Heart right ventricle (tissue), 16 donors: Measurements from ENCODE around the gene SFT2D1. TPM values are rescaled to one million over a fixed set of nuclear protein-coding genes. Genes with fewer than 3 reads are reported as not detected.
A peak's percentile ranks its signal among the peaks of the same experiment; 100 is the strongest.
"Not testable (repeated sequence)": the region's sequence is repeated elsewhere in the genome, so short reads cannot be mapped to it uniquely, and the experiment has no call there.

Source experiments
- ATAC-seq, 8 donors: fragments of 200-7000 bp; cut with Tn5 transposase; one replicate each; pipeline ENCODE4 v1.9.1; 2020; ENCODE audit warnings: mild to moderate bottlenecking in 8 of 8, moderate library complexity in 8 of 8, moderate number of reproducible peaks in 1 of 8
- DNase-seq, 2 donors: peaks; one replicate each; pipeline ENCODE4 v3.0.0-alpha.2; 2020
- H3K27ac ChIP-seq, 10 donors: fragments of 200-600 bp; sonication (generic) in 2 of 10; one replicate each; pipeline versions ENCODE4 v1.5.0 to v1.8.0; 2020 to 2022; ENCODE audit warnings: mild to moderate bottlenecking in 3 of 10
- H3K27me3 ChIP-seq, 7 donors: fragments of 200-600 bp; one replicate each; pipeline ENCODE4 v1.8.0; 2021 to 2022; ENCODE audit warnings: mild to moderate bottlenecking in 2 of 7
- H3K36me3 ChIP-seq, 9 donors: fragments of 200-600 bp; sonication (generic) in 1 of 9; one replicate each; pipeline versions ENCODE4 v1.5.0 to v1.8.0; 2020 to 2022; ENCODE audit warnings: mild to moderate bottlenecking in 2 of 9
- H3K4me1 ChIP-seq, 9 donors: fragments of 200-600 bp; sonication (generic) in 1 of 9; one replicate each; pipeline versions ENCODE4 v1.5.0 to v1.8.0; 2020 to 2022; ENCODE audit warnings: mild to moderate bottlenecking in 4 of 9
- H3K4me3 ChIP-seq, 10 donors: fragments of 200-600 bp; sonication (generic) in 2 of 10; one replicate each; pipeline versions ENCODE4 v1.5.0 to v1.8.0; 2020 to 2022; ENCODE audit warnings: mild to moderate bottlenecking in 7 of 10, moderate library complexity in 2 of 10
- H3K9me3 ChIP-seq, 11 donors: fragments of 200-600 bp in 10 of 11; sonication (generic) in 2 of 11; one replicate each; pipeline versions ENCODE4 v1.5.0 to v1.8.0; 2013 to 2022; ENCODE audit warnings: mild to moderate bottlenecking in 2 of 11, control low read depth in 1 of 11, moderate library complexity in 1 of 11
- CTCF ChIP-seq, 9 donors: fragments of 200-600 bp; sonication (generic) in 2 of 9; IDR thresholded peaks; one replicate each; pipeline versions ENCODE4 v1.5.0 to v1.8.0; 2021 to 2022; ENCODE audit warnings: antibody characterized with exemption in 9 of 9, mild to moderate bottlenecking in 5 of 9, moderate library complexity in 1 of 9
- WGBS, 2 donors: extraction: QIAGEN DNeasy Blood & Tissue Kit; methylation state at CpG; one replicate each; pipeline ENCODE4 v1.1.7; 2013; ENCODE audit warnings: inconsistent platforms in 1 of 2; 5-methylcytosine and 5-hydroxymethylcytosine counted together
- intact Hi-C, 10 donors: fragments of 100-400 bp; cut with DNase I; formaldehyde crosslinking; loops; one replicate each; pipeline versions ENCODE4 v1.11.1 to v1.14.2; 2022
- polyA plus RNA-seq, 2 donors: library from polyadenylated mRNA; stranded (reverse); fragments of 200-250 nt; gene quantifications; one replicate each; pipeline ENCODE4 v1.2.3, GENCODE V29; 2013
- total RNA-seq, 10 donors: library from RNA; stranded (reverse); fragmentation: NEBNext Ultra II Directional in 3 of 10; extraction: Animal tissue kit (Norgen Biotek cat#: 25700) in 3 of 10; gene quantifications; one replicate each; pipeline versions ENCODE4 v1.2.1 to v1.2.4, GENCODE V29; 2021 to 2023
- donor health status: Arrhythmogenic right ventricular cardiomyopathy.
- donor health status: ischemic (EF 13 %, LVEDD 7.1; RV severe dilation, severe dysfunction).
- donor health status: healthy with polysubstance abuse.
- donor health status: DM: no; HTN: yes; CAD: no.
- donor health status: DM: no; HTN: no; CAD: no.
- donor health status: ischemic (EF 25% LVEDD 6.9; RV normal size, moderate dysfunction).
- donor health status: ischemic (EF 25% LVEDD 5.7; RV mildly dilated, moderate dysfunction).
- donor health status: healthy.
- donor health status: DM: yes; HTN: yes; CAD: no.
- donor health status: Ischemic cardiomyopathy.
- donor health status: ischemic (EF 35%, LVEDD 5.7; RV mildly dilated, moderate dysfunction).
- donor health status: nonischemic (EF 11% LVEDD 7.7; RV severe dilation, severe dysfunction).
- donor health status: DM: yes; HTN: yes; CAD: no.
- donor health status: PGD.
- donor health status: ischemic (EF 29% LVEDD 5.4; RV normal size, mild dysfunction).
- donor health status: nonischemic (EF 23%, LVEDD 6.1; RV moderate dilation, normal function).

SFT2D1 gene
- total and polyA plus RNA-seq, 12 donors: 15.6 to 43.6 (median 22.1) TPM

DNA sequence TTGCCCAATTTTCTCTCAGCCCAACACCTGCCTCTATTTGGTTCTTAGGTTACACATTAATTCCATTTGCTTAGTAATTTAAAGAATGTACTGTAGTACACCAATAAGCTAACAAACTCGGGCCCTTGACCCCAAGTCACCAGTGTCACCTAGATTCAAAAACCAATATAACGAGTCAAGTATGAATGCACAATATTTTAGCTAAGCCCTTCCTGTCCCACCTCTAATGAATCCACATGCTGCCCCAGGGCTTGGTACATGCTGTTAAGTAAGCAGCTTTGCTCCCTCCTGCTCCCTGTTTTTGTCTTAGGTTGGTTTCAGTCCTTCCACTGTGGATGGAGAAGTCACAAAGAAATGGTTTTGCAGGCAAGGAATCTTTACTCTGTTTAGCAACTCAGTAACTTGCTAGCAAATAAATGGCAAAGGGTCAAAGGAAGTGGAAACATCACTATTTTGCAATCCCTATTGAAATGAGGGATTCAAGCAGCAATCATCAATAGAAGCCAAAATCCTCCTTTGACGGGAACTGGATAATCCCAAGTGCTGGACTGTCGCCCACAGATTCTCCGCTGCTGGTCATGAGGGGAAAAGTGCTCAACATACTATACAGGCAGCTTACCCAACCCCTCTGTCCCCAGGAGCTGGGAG is 45.4 kb upstream of the SFT2D1 start:
- no peak overlapping the region for H3K4me3 ChIP-seq
- 84 to 87% methylated on average over 5 of the region's 5 CpGs for WGBS, 2 donors

GRCh38 chr6:166387098-166387497 is 44.8 kb upstream of the SFT2D1 start:
- not testable (repeated sequence) for ATAC-seq, DNase-seq, H3K27ac ChIP-seq, H3K4me3 ChIP-seq, H3K36me3 ChIP-seq, H3K9me3 ChIP-seq, H3K4me1 ChIP-seq
- 96% methylated on average over 9 of the region's 9 CpGs for WGBS, 2 donors
- peaks cover 0 to 12% (median 0%) of the 10 kb centered on the region in 7 donors for H3K27me3 ChIP-seq
- intact Hi-C loops: loop anchor here in 1 of 10 donors (5.0 kb wide), 1 partner anchor 50 kb away; no protein-coding TSS in a partner anchor

More for the DNA sequence above, 45.4 kb upstream of the SFT2D1 start:
- DNase-seq: no peak
- Histone ChIP-seq H3K27me3 (peaks cover 0 to 13% (median 0%) of the 10 kb centered on the region in 7 donors), H3K4me1 (peaks cover 0 to 9% (median 6%) of the 10 kb centered on the region in 9 donors), H3K27ac (no peak overlapping the region), H3K9me3 (no peaks in the 10 kb centered on the region), H3K36me3 (no peaks in the 10 kb centered on the region)
- intact Hi-C loops: loop anchor here in 1 of 10 donors (5.0 kb wide), 1 partner anchor 50 kb away; no protein-coding TSS in a partner anchor
- no peak for TF ChIP-seq CTCF (IDR thresholded peaks at IDR 0.05)
- ATAC-seq: no peak

- DNase-seq: no peak
- intact Hi-C loops: loop anchor here in 1 of 10 donors (5.0 kb wide), 1 partner anchor 49 kb away; no protein-coding TSS in a partner anchor
- Histone ChIP-seq H3K27me3 (peaks cover 0 to 7% (median 0%) of the 10 kb centered on the region in 7 donors), H3K4me1 (peaks cover 0 to 16% (median 10%) of the 10 kb centered on the region in 9 donors), H3K27ac (no peak overlapping the region), H3K36me3 (no peaks in the 10 kb centered on the region), H3K4me3 (no peak overlapping the region), H3K9me3 (no peaks in the 10 kb centered on the region)
- TF ChIP-seq CTCF (IDR thresholded peaks at IDR 0.05): no peak
- 95% methylated on average over 9 of the region's 9 CpGs for WGBS, 2 donors
- no peak for ATAC-seq
Observed at GRCh38 chr6:166386111-166386510, 43.8 kb upstream of the SFT2D1 start.

GRCh38 chr6:166383802-166384363 is 41.5 kb upstream of the SFT2D1 start:
- not testable (repeated sequence) for ATAC-seq, H3K36me3 ChIP-seq, H3K9me3 ChIP-seq, H3K27me3 ChIP-seq
- DNase-seq: peak in 1 of 2 donors; percentile 33
- peak in 6 of 9 donors; percentile 14 to 40 (median 28) for TF ChIP-seq CTCF (IDR thresholded peaks at IDR 0.05)
- WGBS, 2 donors: 20 to 23% methylated on average over 22 of the region's 22 CpGs
- H3K27ac ChIP-seq: peak overlapping the region; percentile 91 to 98 (median 96)
- H3K4me1 ChIP-seq: peaks cover 3 to 33% (median 24%) of the 10 kb centered on the region in 9 donors
- intact Hi-C loops: loop anchor here in 7 of 10 donors (2.0 to 5.0 kb wide), 7 partner anchors 19 to 227 kb away; partner anchors contain the start of gene SFT2D1 (in 6 of the 7)
- peak overlapping the region; percentile 69 to 97 (median 91) for H3K4me3 ChIP-seq
